Pancreas (tissue), 10 donors: ENCODE data around the gene OVOL1. TPM values are rescaled to one million over a fixed set of nuclear protein-coding genes. Genes with fewer than 3 reads are reported as not detected.
A peak's percentile ranks its signal among the peaks of the same experiment; 100 is the strongest.
"Not testable (repeated sequence)": the region's sequence is repeated elsewhere in the genome, so short reads cannot be mapped to it uniquely, and the experiment has no call there.

ENCODE experiments used
- ATAC-seq, 4 donors: fragments of 200-7000 bp; cut with Tn5 transposase; one replicate each; pipeline versions ENCODE4 v1.8.0 to v1.9.1; 2020; ENCODE audit warnings: mild to moderate bottlenecking in 4 of 4, moderate library complexity in 4 of 4
- DNase-seq, 6 donors: peaks; one replicate each; pipeline ENCODE4 v3.0.0-alpha.2; 2020
- FAIRE-seq: peaks from 2 replicates; lab custom pipeline; 2012; peaks lifted over from hg19 to GRCh38; lab: Jason Lieb, UNC
- H3K27ac ChIP-seq, 4 donors: fragments of 200-600 bp; sonication (generic); 1 replicate in 3 of 4; 2 replicates in 1 of 4; pipeline versions ENCODE4 v1.5.0 to v1.8.0; 2020
- H3K27me3 ChIP-seq, 4 donors: fragments of 200-600 bp; one replicate each; pipeline ENCODE4 v1.8.0; 2021
- H3K36me3 ChIP-seq, 3 donors: fragments of 200-600 bp; sonication (generic) in 1 of 3; one replicate each; pipeline versions ENCODE4 v1.5.0 to v1.8.0; 2020 to 2021
- H3K4me1 ChIP-seq, 3 donors: fragments of 200-600 bp; one replicate each; pipeline ENCODE4 v1.8.0; 2021
- H3K4me3 ChIP-seq, 4 donors: fragments of 200-600 bp; sonication (generic) in 2 of 4; one replicate each; pipeline versions ENCODE4 v1.5.0 to v1.8.0; 2020 to 2021
- H3K9me3 ChIP-seq, 4 donors: fragments of 200-600 bp; one replicate each; pipeline ENCODE4 v1.8.0; 2021
- WGBS, 2 donors: extraction: QIAGEN DNeasy Blood & Tissue Kit; methylation state at CpG; one replicate each; pipeline ENCODE4 v1.1.7; 2013; 5-methylcytosine and 5-hydroxymethylcytosine counted together
- intact Hi-C, 3 donors: fragments of 100-400 bp; cut with DNase I; formaldehyde crosslinking; loops; one replicate each; pipeline versions ENCODE4 v1.11.1 to v1.14.2; 2022
- polyA plus RNA-seq, 2 donors: library from polyadenylated mRNA; stranded (reverse); fragments of 200-250 nt; gene quantifications; one replicate each; pipeline ENCODE4 v1.2.3, GENCODE V29; 2013
- total RNA-seq, 6 donors: library from RNA; stranded (reverse); fragmentation: NEBNext Ultra II Directional in 4 of 6; extraction: Animal tissue kit (Norgen Biotek cat#: 25700) in 4 of 6; gene quantifications; one replicate each; pipeline versions ENCODE4 v1.2.1 to v1.2.4, GENCODE V29; 2021 to 2023
- TF ChIP-seq, protein P1 (sequence below), 4 donors: fragments of 200-600 bp; sonication (generic) in 3 of 4; IDR thresholded peaks; one replicate each; pipeline versions ENCODE4 v1.5.0 to v1.8.0; 2021; ENCODE audit warnings: antibody characterized with exemption in 4 of 4
- donor health status: healthy with polysubstance abuse.
- donor health status: DM: no; HTN: no; CAD: no; lungs with moderate emphysema.
- donor health status: DM: no; HTN: no; CAD: no.
- donor health status: control.
- donor health status: control.
- donor health status: Bipolar disorder and iron deficiency.
- donor health status: DM: yes; HTN: yes; CAD: no.
- donor health status: DM: no; HTN: no; CAD: no.
- donor health status: DM: no; HTN: no; CAD: no.
- donor health status: DM: yes; HTN: yes; CAD: no.

OVOL1 gene
- total and polyA plus RNA-seq, 8 donors: 1.1 to 5.6 (median 1.9) TPM

DNA sequence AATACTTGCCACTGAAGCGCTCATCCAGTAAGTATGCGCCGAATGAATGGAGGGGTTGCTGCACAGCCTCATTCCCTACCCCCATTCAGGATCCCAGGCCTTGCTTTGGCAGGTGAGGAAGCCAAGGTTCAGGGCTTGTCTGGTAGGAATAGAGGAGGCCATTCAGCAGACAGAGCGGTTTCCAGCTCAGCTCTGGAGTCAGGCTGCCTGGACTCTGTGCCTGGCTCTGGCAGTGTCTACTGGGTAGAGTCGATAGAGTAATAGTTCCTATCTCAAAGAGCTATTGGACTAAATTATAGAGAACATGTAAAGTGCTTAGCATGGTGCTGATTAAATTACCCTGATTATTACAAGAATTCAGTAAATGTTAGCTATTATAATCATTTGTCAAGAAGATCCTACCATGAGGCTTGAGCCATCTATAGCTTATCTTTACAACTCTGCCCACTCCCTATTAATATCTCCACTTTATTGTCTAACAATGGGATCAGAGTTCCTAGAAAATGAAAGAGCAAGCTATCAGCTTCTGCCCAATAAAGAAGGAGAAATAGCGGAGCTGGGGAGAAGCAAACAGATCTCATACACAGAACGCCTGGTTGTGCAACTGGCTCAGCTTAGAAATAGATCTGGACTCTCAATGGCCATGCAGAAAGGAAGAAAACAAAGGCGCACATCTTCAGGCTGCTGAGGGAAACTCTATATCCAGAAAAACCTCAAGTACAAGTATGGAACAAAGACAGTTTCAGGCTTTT is 40.3 kb downstream of the OVOL1 start:
- Histone ChIP-seq H3K36me3 (no peaks in the 10 kb centered on the region), H3K4me3 (no peak overlapping the region), H3K27me3 (no peaks in the 10 kb centered on the region), H3K9me3 (no peaks in the 10 kb centered on the region), H3K27ac (no peak overlapping the region), H3K4me1 (peaks cover 0 to 14% (median 7%) of the 10 kb centered on the region in 3 donors)
- intact Hi-C loops: no loop called here
- TF ChIP-seq, protein P1, sequence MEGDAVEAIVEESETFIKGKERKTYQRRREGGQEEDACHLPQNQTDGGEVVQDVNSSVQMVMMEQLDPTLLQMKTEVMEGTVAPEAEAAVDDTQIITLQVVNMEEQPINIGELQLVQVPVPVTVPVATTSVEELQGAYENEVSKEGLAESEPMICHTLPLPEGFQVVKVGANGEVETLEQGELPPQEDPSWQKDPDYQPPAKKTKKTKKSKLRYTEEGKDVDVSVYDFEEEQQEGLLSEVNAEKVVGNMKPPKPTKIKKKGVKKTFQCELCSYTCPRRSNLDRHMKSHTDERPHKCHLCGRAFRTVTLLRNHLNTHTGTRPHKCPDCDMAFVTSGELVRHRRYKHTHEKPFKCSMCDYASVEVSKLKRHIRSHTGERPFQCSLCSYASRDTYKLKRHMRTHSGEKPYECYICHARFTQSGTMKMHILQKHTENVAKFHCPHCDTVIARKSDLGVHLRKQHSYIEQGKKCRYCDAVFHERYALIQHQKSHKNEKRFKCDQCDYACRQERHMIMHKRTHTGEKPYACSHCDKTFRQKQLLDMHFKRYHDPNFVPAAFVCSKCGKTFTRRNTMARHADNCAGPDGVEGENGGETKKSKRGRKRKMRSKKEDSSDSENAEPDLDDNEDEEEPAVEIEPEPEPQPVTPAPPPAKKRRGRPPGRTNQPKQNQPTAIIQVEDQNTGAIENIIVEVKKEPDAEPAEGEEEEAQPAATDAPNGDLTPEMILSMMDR (IDR thresholded peaks at IDR 0.05): no peak
- ATAC-seq (no peak), FAIRE-seq (no peak), DNase-seq (no peak)
- WGBS, 2 donors: 77 to 87% methylated on average over 8 of the region's 8 CpGs

DNA sequence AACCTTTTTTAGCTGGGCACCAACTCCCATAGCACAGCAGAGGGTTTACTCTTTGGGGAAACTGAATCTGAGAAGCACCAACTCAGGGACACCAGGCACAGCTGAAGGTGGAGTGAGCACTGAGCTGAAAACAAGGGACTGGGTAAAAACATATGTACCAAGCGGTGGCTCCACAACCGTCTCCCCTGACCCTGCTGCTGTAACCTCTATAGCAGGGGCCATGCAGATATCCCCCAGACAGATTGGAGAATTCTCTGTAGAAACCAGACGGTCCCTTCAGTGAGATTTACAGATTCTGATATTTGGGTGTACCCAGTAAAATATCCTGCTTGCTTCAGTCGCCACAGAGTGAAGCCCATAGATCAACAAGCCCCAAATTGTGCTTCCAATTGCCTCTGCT is 42.6 kb downstream of the OVOL1 start:
- intact Hi-C loops: no loop called here
- 66 to 69% methylated on average over 4 of the region's 4 CpGs for WGBS, 2 donors
- TF ChIP-seq, protein P1 (IDR thresholded peaks at IDR 0.05): no peak
- Histone ChIP-seq H3K27me3 (no peaks in the 10 kb centered on the region), H3K4me1 (no peaks in the 10 kb centered on the region), H3K4me3 (no peak overlapping the region), H3K36me3 (no peaks in the 10 kb centered on the region), H3K9me3 (no peaks in the 10 kb centered on the region), H3K27ac (no peak overlapping the region)
- DNase-seq (no peak), FAIRE-seq (no peak), ATAC-seq (no peak)

DNA sequence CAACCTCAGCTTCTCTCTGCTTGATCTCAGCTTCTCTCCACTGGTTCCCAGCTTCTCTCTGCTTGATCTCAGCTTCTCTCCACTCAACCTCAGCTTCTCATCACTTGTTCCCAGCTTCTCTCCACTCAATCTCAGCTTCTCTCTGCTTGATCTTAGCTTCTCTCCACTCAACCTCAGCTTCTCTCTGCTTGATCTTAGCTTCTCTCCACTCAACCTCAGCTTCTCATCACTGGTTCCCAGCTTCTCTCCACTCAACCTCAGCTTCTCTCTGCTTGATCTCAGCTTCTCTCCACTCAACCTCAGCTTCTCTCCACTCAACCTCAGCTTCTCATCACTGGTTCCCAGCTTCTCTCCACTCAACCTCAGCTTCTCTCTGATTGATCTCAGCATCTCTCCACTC is 45.4 kb downstream of the OVOL1 start:
- H3K27ac ChIP-seq, DNase-seq, intact Hi-C loops, H3K27me3 ChIP-seq, H3K4me1 ChIP-seq, H3K4me3 ChIP-seq, H3K36me3 ChIP-seq, FAIRE-seq, ATAC-seq, H3K9me3 ChIP-seq: not testable (repeated sequence)

DNA sequence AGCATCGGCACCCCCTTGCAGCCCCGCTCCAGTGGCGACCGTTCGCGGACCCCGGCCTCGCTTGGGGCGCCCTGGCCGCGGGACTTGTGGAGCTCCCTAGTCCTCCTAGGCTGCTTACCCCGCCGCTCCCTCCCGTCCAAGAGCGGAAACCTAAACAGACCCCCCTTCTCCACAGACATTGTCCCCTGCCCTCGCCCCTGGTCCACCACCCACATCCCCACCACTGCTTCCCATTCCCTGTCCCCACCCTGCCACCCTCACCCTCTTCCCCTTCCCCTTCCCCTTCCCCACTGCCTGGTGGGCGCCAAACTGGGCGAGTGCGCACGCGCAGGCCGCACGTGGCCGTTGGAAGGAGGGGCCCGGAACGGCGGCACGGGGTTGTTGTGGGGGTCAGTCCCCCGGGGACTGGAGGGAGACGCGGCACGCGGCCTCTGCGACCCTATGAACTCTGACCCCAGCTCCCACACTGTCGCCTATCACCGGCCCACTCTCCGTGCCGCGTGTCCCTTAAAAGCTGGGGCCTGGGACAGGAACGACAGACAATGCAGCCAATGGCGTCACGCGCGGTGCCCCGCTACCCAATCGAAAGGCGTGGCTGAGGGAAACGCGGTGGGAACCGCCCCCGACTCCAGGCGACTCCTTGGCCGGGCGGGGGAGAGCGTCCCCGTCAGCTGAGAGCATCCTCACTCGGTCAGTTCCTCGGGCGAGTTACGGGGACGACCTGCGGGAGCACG is 46.6 kb downstream of the OVOL1 start, which contains the start of gene SNX32:
TSS of gene SNX32 (plus strand) at position 667 of the 734 bp plus-strand sequence. CDS start 103 bp downstream, outside the sequence.
- Histone ChIP-seq H3K4me3 (peak within 1 kb of the TSS; percentile 33 to 58 (median 40)), H3K27me3 (no peaks in the 10 kb centered on the region), H3K9me3 (no peaks in the 10 kb centered on the region), H3K4me1 (no peaks in the 10 kb centered on the region), H3K27ac (no peak within 1 kb of the TSS), H3K36me3 (no peaks in the 10 kb centered on the region)
- DNase-seq (peak; percentile 92 to 98 (median 96)), FAIRE-seq (no peak), ATAC-seq (peak; percentile 100)
- intact Hi-C loops: no loop called here
- TF ChIP-seq, protein P1 (IDR thresholded peaks at IDR 0.05): no peak
- WGBS, 2 donors: 2% methylated on average over 53 to 63 of the region's 63 CpGs

DNA sequence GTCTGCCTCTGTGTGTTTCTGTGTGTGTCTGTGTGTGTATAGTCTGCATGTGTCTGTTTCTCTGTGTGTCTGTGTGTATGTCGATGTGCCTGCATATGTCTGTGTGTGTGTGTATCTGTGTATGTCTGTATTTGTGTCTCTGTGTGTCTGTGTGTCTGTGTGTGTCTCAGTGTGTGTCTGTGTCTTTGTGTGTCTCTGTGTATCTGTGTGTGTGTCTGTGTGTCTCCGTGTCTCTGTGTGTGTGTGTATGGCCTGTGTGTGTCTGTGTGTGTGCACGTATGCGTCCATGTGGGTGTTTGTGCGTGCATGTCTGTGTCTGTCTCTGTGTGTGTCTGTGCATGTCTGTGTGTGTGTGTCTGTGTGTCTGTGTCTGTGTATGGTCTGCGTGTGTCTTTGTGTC is 47.3 kb downstream of the OVOL1 start:
- intact Hi-C loops: no loop called here
- Histone ChIP-seq H3K4me1 (no peaks in the 10 kb centered on the region), H3K4me3 (peak overlapping the region in 3 of 4 donors; percentile 33 to 58 (median 42)), H3K27ac (no peak overlapping the region), H3K36me3 (no peaks in the 10 kb centered on the region), H3K9me3 (no peaks in the 10 kb centered on the region), H3K27me3 (no peaks in the 10 kb centered on the region)
- FAIRE-seq (no peak), DNase-seq (no peak), ATAC-seq (peak in 1 of 4 donors; percentile 3)
- 34 to 37% methylated on average over 6 of the region's 6 CpGs for WGBS, 2 donors
- TF ChIP-seq, protein P1 (IDR thresholded peaks at IDR 0.05): no peak
